Transverse colon (tissue), 3 donors: ENCODE data around the gene RFTN1.

ENCODE experiments used
- POLR2A ChIP-seq: fragments of 450-650 bp; IDR thresholded peaks from one replicate; pipeline ENCODE4 v1.6.1; 2016; ENCODE audit warnings: antibody characterized with exemption, mild to moderate bottlenecking, moderate library complexity
- TF ChIP-seq, protein P1 (sequence below), 5 experiments: fragments of 200-600 bp in 3 of 5; fragments of 450-650 bp in 2 of 5; sonication (generic) in 3 of 5; IDR thresholded peaks; 1 replicate in 2 of 5; 2 replicates in 3 of 5; pipeline ENCODE4 v1.5.1; 2016 to 2017; ENCODE audit warnings: antibody characterized with exemption in 5 of 5, inconsistent platforms in 3 of 5, mild to moderate bottlenecking in 2 of 5, moderate library complexity in 1 of 5

DNA sequence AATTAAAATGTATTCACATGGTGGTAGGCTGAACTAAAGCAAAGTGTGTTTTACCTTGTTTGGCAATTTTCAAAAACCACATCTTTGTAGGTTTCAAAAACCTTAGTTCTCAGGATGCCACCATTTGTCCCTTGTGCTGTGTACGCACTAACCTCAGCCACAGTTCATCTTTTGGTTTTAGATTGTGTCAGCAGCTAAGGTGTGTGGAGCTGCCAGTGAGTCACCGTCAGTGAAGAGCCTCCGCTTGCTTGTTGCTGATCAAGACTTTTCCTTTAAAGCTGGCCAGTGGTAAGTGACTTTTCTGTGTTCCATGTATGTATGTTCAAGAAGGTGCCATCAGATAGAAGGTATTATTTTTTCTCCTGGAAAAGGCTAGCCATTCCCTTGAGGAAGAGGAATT, 227.3 kb downstream of the RFTN1 start:
- TF ChIP-seq, protein P1, sequence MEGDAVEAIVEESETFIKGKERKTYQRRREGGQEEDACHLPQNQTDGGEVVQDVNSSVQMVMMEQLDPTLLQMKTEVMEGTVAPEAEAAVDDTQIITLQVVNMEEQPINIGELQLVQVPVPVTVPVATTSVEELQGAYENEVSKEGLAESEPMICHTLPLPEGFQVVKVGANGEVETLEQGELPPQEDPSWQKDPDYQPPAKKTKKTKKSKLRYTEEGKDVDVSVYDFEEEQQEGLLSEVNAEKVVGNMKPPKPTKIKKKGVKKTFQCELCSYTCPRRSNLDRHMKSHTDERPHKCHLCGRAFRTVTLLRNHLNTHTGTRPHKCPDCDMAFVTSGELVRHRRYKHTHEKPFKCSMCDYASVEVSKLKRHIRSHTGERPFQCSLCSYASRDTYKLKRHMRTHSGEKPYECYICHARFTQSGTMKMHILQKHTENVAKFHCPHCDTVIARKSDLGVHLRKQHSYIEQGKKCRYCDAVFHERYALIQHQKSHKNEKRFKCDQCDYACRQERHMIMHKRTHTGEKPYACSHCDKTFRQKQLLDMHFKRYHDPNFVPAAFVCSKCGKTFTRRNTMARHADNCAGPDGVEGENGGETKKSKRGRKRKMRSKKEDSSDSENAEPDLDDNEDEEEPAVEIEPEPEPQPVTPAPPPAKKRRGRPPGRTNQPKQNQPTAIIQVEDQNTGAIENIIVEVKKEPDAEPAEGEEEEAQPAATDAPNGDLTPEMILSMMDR (IDR thresholded peaks at IDR 0.05): no peak
- peak; percentile 56 for TF ChIP-seq POLR2A
